ENCODE results near the gene SNX20.

- TF ChIP-seq ELK1 (IDR thresholded peaks at IDR 0.05; ENCODE audit: low read depth, low read length) (no peak), EED (IDR thresholded peaks at IDR 0.05; ENCODE audit: low read depth) (no peak), CTCF (IDR thresholded peaks at IDR 0.05 in 2 of 3, conservative IDR thresholded peaks at IDR 0.05 in 1 of 3; ENCODE audit: control insufficient read depth in 2 of 3, extremely low read depth in 1 of 3, insufficient read depth in 1 of 3, low read depth in 3 of 3, low read length in 3 of 3) (no peak), MEF2A (IDR thresholded peaks at IDR 0.05; ENCODE audit: insufficient read depth, low read depth, low read length) (no peak), FOS (IDR thresholded peaks at IDR 0.05; ENCODE audit: borderline replicate concordance, extremely low read depth, insufficient read length) (no peak), EZH2 (IDR thresholded peaks at IDR 0.05; ENCODE audit: borderline replicate concordance, control insufficient read depth, low read depth, low read length) (no peak), NR2F1 (conservative IDR thresholded peaks at IDR 0.05) (no peak), SREBF2 (IDR thresholded peaks at IDR 0.05; ENCODE audit: low read length) (no peak), JUND (IDR thresholded peaks at IDR 0.05; ENCODE audit: low read depth, low read length) (no peak), NFYB (IDR thresholded peaks at IDR 0.05; ENCODE audit: insufficient read depth, low read depth, low read length) (no peak), YY1 (IDR thresholded peaks at IDR 0.05; ENCODE audit: low read depth, low read length) (no peak), CEBPB (IDR thresholded peaks at IDR 0.05; ENCODE audit: borderline replicate concordance in 1 of 2, low read depth in 2 of 2, low read length in 2 of 2) (no peak), POLR2A (IDR thresholded peaks at IDR 0.05; ENCODE audit: low read depth, low read length) (no peak), JUNB (IDR thresholded peaks at IDR 0.05) (no peak)
Observed at GRCh38 chr16:50662306-50662940, 18.7 kb downstream of the SNX20 start.

Measured in GM12878 (cell line).